ENCODE results near the gene RNU6-7.
A peak's percentile ranks its signal among the peaks of the same experiment; 100 is the strongest.

The RNU6-7 gene

DNA sequence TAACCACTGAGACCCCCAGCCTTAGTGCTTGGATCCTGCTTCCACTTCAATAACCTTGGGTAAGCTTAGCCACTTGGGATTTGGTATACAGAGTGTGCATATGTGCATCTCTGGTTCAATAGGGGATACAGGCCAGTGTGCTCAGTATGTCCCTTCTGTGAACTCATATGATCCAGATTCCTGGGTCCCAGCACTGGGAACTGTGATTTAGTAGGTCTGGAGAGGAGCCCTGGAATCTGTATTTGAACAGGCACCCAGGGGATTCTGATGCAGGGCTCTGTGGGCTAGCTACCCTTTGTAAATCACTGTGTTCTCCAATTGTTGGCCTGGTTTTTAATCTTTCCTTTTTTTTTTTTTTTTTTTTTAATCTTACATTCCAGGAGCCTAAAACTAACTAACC, 11.0 kb downstream of the RNU6-7 start:
- H3K27ac ChIP-seq (ENCODE audit: insufficient read depth in 1 of 2, low read depth in 1 of 2, low read length in 2 of 2, poor library complexity in 1 of 2, severe bottlenecking in 2 of 2) = no peak overlapping the region
- H3K4me1 ChIP-seq (ENCODE audit: control extremely low read depth in 1 of 4, control insufficient read depth in 4 of 4, insufficient read depth in 4 of 4, low read length in 3 of 4) = peaks cover 0 to 7% (median 4%) of the 10 kb centered on the region in 4 experiments
- H3K36me3 ChIP-seq (ENCODE audit: control insufficient read depth in 4 of 4, insufficient read depth in 4 of 4, low read length in 3 of 4) = no peaks in the 10 kb centered on the region
- no peak for DNase-seq
- H3K9me3 ChIP-seq (ENCODE audit: control extremely low read depth in 1 of 5, control insufficient read depth in 4 of 5, insufficient read depth in 2 of 5, low read depth in 1 of 5, low read length in 4 of 5) = peaks cover 0 to 4% (median 0%) of the 10 kb centered on the region in 5 experiments
- no peaks in the 10 kb centered on the region for H3K27me3 ChIP-seq (replicated peaks in 2 of 5; ENCODE audit: control insufficient read depth in 4 of 5, insufficient read depth in 5 of 5, low read length in 4 of 5)
- CTCF ChIA-PET = interaction anchor here (0.6 to 2.4 kb wide), 3 partner anchors 10 to 39 kb away, joined by 3 to 6 read pairs (median 3); partner anchors contain the start of gene RNU6-8
- H3K4me3 ChIP-seq (ENCODE audit: control insufficient read depth in 1 of 7, extremely low read depth in 1 of 7, insufficient read depth in 4 of 7, low read depth in 2 of 7, low read length in 6 of 7) = no peak overlapping the region
- POLR2A ChIA-PET = no interaction called here

DNA sequence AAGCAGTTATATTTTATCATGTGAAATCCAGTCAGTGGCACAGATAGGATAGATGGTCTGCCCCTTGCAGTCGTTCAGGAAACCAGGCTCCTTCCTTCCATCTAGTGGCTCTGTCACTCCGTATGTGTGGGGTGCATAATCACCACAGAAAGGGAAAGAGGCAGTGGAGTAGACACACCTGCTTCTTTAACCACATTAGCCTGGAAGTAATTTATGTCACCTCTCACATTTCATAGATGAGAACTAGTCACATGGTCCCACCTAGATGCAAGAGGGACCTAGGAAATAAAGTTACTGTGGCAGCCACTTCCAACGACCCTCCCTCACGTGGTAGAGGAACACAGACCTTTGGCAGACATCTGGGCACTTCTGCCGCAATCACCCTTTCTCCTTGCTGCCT, 15.5 kb downstream of the RNU6-7 start:
- Histone ChIP-seq H3K36me3 (ENCODE audit: control insufficient read depth in 4 of 4, insufficient read depth in 4 of 4, low read length in 3 of 4) (no peaks in the 10 kb centered on the region), H3K27me3 (replicated peaks in 2 of 5; ENCODE audit: control insufficient read depth in 4 of 5, insufficient read depth in 5 of 5, low read length in 4 of 5) (no peaks in the 10 kb centered on the region), H3K9me3 (ENCODE audit: control extremely low read depth in 1 of 5, control insufficient read depth in 4 of 5, insufficient read depth in 2 of 5, low read depth in 1 of 5, low read length in 4 of 5) (peaks cover 0 to 4% (median 0%) of the 10 kb centered on the region in 5 experiments), H3K27ac (ENCODE audit: insufficient read depth in 1 of 2, low read depth in 1 of 2, low read length in 2 of 2, poor library complexity in 1 of 2, severe bottlenecking in 2 of 2) (no peak overlapping the region), H3K4me3 (ENCODE audit: control insufficient read depth in 1 of 7, extremely low read depth in 1 of 7, insufficient read depth in 4 of 7, low read depth in 2 of 7, low read length in 6 of 7) (peak overlapping the region in 3 of 7 experiments; percentile 35 to 58 (median 36)), H3K4me1 (ENCODE audit: control extremely low read depth in 1 of 4, control insufficient read depth in 4 of 4, insufficient read depth in 4 of 4, low read length in 3 of 4) (peaks cover 0 to 7% (median 4%) of the 10 kb centered on the region in 4 experiments)
- WGBS (ENCODE audit: insufficient coverage) = 0% methylated on average over 4 of the region's 5 CpGs
- POLR2A ChIA-PET = no interaction called here
- CTCF ChIA-PET = no interaction called here
- peak; percentile 69 to 90 (median 88) for DNase-seq

DNA sequence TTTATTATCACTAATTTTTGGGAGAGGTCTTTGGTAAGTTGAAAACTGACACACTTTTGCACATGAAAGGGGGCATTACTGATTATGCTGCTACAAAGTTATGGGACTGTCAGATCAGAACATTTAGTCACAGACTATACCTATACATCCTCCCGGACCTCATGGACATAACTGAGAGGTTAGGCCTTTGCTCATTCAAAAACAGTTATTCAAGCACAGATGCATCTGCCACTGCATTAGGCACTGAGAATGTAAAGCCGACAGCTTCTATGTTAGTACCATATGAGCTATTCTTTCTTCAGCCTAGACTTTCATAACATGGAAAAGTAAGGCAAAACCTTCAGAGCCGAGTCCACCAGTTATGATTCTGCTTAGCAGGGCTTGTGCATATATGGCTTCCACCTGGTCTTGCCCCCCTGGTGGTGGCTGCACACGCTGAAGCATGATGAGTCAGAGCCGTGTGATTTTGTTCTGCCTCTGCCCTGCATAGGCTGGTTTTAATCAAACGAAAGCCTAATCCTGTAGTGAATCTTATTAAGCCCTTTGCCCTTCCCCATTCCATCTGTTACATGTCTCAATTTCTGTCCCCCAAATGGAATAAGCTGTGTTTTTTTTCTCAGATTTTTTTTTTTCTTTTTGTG, 23.0 kb downstream of the RNU6-7 start:
- Histone ChIP-seq H3K36me3 (ENCODE audit: control insufficient read depth in 4 of 4, insufficient read depth in 4 of 4, low read length in 3 of 4) (no peaks in the 10 kb centered on the region), H3K4me1 (ENCODE audit: control extremely low read depth in 1 of 4, control insufficient read depth in 4 of 4, insufficient read depth in 4 of 4, low read length in 3 of 4) (peaks cover 0 to 3% (median 0%) of the 10 kb centered on the region in 4 experiments), H3K4me3 (ENCODE audit: control insufficient read depth in 1 of 7, extremely low read depth in 1 of 7, insufficient read depth in 4 of 7, low read depth in 2 of 7, low read length in 6 of 7) (no peak overlapping the region), H3K9me3 (ENCODE audit: control extremely low read depth in 1 of 5, control insufficient read depth in 4 of 5, insufficient read depth in 2 of 5, low read depth in 1 of 5, low read length in 4 of 5) (no peaks in the 10 kb centered on the region), H3K27me3 (replicated peaks in 2 of 5; ENCODE audit: control insufficient read depth in 4 of 5, insufficient read depth in 5 of 5, low read length in 4 of 5) (no peaks in the 10 kb centered on the region), H3K27ac (ENCODE audit: insufficient read depth in 1 of 2, low read depth in 1 of 2, low read length in 2 of 2, poor library complexity in 1 of 2, severe bottlenecking in 2 of 2) (no peak overlapping the region)
- ChIA-PET POLR2A (no interaction called here), CTCF (interaction anchor here (1.1 to 1.5 kb wide), 4 partner anchors 8 to 41 kb away, joined by 3 to 6 read pairs (median 4); no protein-coding TSS in a partner anchor)
- 81% methylated on average over 5 of the region's 6 CpGs for WGBS (ENCODE audit: insufficient coverage)
- DNase-seq = peak; percentile 55 to 82 (median 78)

DNA sequence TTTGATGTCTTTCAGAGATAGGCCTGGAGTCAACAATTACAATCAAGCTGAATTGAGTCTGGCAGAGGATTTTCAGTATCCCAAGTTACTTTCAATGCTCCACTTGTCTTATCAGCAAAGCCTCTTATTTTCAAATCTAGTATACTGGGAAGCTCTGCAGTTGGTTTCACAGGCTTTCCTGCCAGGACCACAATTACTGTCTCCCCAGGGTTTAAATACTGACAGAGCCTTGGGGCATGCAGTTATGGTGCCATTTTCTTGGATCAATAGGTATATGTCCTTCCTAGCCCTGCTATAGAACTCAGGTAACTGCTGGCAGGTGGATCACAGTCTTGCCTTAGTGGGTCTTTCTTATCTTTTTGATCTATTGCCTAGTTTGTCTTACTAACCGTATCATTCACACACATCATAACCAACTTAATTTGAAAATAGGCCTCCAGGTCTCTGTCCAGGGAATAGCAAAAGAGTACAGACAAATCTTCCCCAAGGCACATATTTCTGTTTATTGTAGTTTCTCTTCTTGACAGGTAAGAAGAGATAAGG, 23.6 kb downstream of the RNU6-7 start:
- DNase-seq = no peak
- no peak overlapping the region for H3K4me3 ChIP-seq (ENCODE audit: control insufficient read depth in 1 of 7, extremely low read depth in 1 of 7, insufficient read depth in 4 of 7, low read depth in 2 of 7, low read length in 6 of 7)
- no peaks in the 10 kb centered on the region for H3K27me3 ChIP-seq (replicated peaks in 2 of 5; ENCODE audit: control insufficient read depth in 4 of 5, insufficient read depth in 5 of 5, low read length in 4 of 5)
- H3K9me3 ChIP-seq (ENCODE audit: control extremely low read depth in 1 of 5, control insufficient read depth in 4 of 5, insufficient read depth in 2 of 5, low read depth in 1 of 5, low read length in 4 of 5) = no peaks in the 10 kb centered on the region
- no peaks in the 10 kb centered on the region for H3K36me3 ChIP-seq (ENCODE audit: control insufficient read depth in 4 of 4, insufficient read depth in 4 of 4, low read length in 3 of 4)
- peaks cover 0 to 3% (median 0%) of the 10 kb centered on the region in 4 experiments for H3K4me1 ChIP-seq (ENCODE audit: control extremely low read depth in 1 of 4, control insufficient read depth in 4 of 4, insufficient read depth in 4 of 4, low read length in 3 of 4)
- ChIA-PET CTCF (interaction anchor here (1.4 to 1.5 kb wide), 3 partner anchors 10 to 41 kb away, joined by 3 to 5 read pairs (median 4); no protein-coding TSS in a partner anchor), POLR2A (no interaction called here)
- WGBS (ENCODE audit: insufficient coverage) = no CpG with 5 or more reads among the region's 1 CpG
- no peak overlapping the region for H3K27ac ChIP-seq (ENCODE audit: insufficient read depth in 1 of 2, low read depth in 1 of 2, low read length in 2 of 2, poor library complexity in 1 of 2, severe bottlenecking in 2 of 2)

DNA sequence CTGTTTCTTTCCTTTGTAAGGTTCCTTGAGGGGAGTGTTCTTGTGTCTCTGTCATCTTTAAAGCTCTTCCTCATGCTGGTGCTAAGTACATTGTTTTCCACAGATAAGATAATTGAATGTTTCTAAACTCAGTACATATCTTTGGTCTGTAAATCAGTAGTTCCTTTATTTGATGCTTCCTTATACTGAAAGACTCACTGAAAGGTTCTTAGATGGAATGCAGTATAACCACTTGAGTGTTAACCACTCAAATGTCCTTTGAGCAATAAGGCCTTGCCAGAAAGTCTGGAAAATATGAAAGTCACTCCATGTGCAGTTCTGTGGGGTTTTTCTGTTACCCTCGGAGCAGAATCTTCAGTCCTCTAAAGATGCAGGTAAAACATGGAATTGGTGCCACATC, 24.2 kb downstream of the RNU6-7 start:
- POLR2A ChIA-PET = no interaction called here
- WGBS (ENCODE audit: insufficient coverage) = 100% methylated on average over 1 of the region's 1 CpG

DNA sequence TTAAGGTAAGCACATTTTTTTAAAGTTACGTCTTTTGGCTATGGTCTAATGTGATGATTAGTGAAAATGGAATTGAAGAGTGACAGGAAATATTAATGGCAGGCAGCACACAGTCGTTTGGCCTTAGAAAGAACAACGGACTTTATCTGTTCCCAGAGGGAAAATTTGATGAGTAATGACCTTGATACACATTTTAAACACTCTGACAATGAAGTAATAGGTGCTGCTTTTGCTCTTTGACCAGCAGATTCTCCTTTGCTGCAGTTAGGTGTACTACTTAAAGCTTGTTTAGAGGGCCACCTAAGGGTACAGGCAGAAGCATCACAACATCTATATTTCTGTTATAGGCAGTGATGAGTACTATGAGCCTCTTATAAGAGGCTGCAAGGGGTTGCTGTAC, 28.3 kb downstream of the RNU6-7 start:
- peaks cover 0 to 1% (median 0%) of the 10 kb centered on the region in 4 experiments for H3K4me1 ChIP-seq (ENCODE audit: control extremely low read depth in 1 of 4, control insufficient read depth in 4 of 4, insufficient read depth in 4 of 4, low read length in 3 of 4)
- H3K4me3 ChIP-seq (ENCODE audit: control insufficient read depth in 1 of 7, extremely low read depth in 1 of 7, insufficient read depth in 4 of 7, low read depth in 2 of 7, low read length in 6 of 7) = no peak overlapping the region
- POLR2A ChIA-PET = no interaction called here
- DNase-seq = no peak
- no peaks in the 10 kb centered on the region for H3K36me3 ChIP-seq (ENCODE audit: control insufficient read depth in 4 of 4, insufficient read depth in 4 of 4, low read length in 3 of 4)
- no peaks in the 10 kb centered on the region for H3K9me3 ChIP-seq (ENCODE audit: control extremely low read depth in 1 of 5, control insufficient read depth in 4 of 5, insufficient read depth in 2 of 5, low read depth in 1 of 5, low read length in 4 of 5)
- no peak overlapping the region for H3K27ac ChIP-seq (ENCODE audit: insufficient read depth in 1 of 2, low read depth in 1 of 2, low read length in 2 of 2, poor library complexity in 1 of 2, severe bottlenecking in 2 of 2)
- 72% methylated on average over 2 of the region's 3 CpGs for WGBS (ENCODE audit: insufficient coverage)
- CTCF ChIA-PET = no interaction called here
- H3K27me3 ChIP-seq (replicated peaks in 2 of 5; ENCODE audit: control insufficient read depth in 4 of 5, insufficient read depth in 5 of 5, low read length in 4 of 5) = no peaks in the 10 kb centered on the region

More for the DNA sequence above, 24.2 kb downstream of the RNU6-7 start:
- Histone ChIP-seq H3K4me1 (ENCODE audit: control extremely low read depth in 1 of 4, control insufficient read depth in 4 of 4, insufficient read depth in 4 of 4, low read length in 3 of 4) (peaks cover 0 to 3% (median 0%) of the 10 kb centered on the region in 4 experiments), H3K27ac (ENCODE audit: insufficient read depth in 1 of 2, low read depth in 1 of 2, low read length in 2 of 2, poor library complexity in 1 of 2, severe bottlenecking in 2 of 2) (no peak overlapping the region), H3K4me3 (ENCODE audit: control insufficient read depth in 1 of 7, extremely low read depth in 1 of 7, insufficient read depth in 4 of 7, low read depth in 2 of 7, low read length in 6 of 7) (no peak overlapping the region), H3K36me3 (ENCODE audit: control insufficient read depth in 4 of 4, insufficient read depth in 4 of 4, low read length in 3 of 4) (no peaks in the 10 kb centered on the region), H3K27me3 (replicated peaks in 2 of 5; ENCODE audit: control insufficient read depth in 4 of 5, insufficient read depth in 5 of 5, low read length in 4 of 5) (no peaks in the 10 kb centered on the region), H3K9me3 (ENCODE audit: control extremely low read depth in 1 of 5, control insufficient read depth in 4 of 5, insufficient read depth in 2 of 5, low read depth in 1 of 5, low read length in 4 of 5) (no peaks in the 10 kb centered on the region)
- CTCF ChIA-PET = no interaction called here
- DNase-seq = no peak

DNA sequence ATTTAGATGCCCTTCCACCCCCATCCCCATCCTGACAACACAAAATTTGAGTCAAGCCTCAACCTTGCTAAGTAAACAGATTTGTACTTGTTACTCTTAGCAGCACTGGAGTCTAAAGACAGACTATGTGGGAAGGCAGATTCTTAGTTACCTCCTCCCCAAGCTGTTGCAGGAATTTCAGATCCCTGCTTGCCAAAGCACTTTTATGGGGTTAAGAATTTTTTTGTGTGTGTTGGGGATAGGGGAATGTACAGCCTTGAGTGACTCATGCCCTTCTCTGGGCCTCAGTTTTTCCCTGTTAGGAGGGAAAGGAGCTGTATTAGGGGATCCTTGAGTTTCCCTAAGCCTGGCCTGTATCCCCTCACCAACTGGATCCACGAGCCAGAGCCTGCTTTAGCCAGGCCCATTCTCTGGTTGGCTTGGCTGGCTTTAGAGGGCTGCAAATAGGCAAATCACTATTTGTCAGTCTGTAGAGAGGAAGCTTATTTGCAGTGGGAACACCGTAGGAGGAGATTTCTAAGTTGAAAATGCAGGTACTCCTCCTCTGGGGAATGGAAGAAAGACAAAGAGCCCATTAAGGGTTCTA, 28.9 kb downstream of the RNU6-7 start:
- Histone ChIP-seq H3K4me1 (ENCODE audit: control extremely low read depth in 1 of 4, control insufficient read depth in 4 of 4, insufficient read depth in 4 of 4, low read length in 3 of 4) (peaks cover 0 to 1% (median 0%) of the 10 kb centered on the region in 4 experiments), H3K27ac (ENCODE audit: insufficient read depth in 1 of 2, low read depth in 1 of 2, low read length in 2 of 2, poor library complexity in 1 of 2, severe bottlenecking in 2 of 2) (no peak overlapping the region), H3K27me3 (replicated peaks in 2 of 5; ENCODE audit: control insufficient read depth in 4 of 5, insufficient read depth in 5 of 5, low read length in 4 of 5) (no peaks in the 10 kb centered on the region), H3K9me3 (ENCODE audit: control extremely low read depth in 1 of 5, control insufficient read depth in 4 of 5, insufficient read depth in 2 of 5, low read depth in 1 of 5, low read length in 4 of 5) (no peaks in the 10 kb centered on the region), H3K4me3 (ENCODE audit: control insufficient read depth in 1 of 7, extremely low read depth in 1 of 7, insufficient read depth in 4 of 7, low read depth in 2 of 7, low read length in 6 of 7) (no peak overlapping the region), H3K36me3 (ENCODE audit: control insufficient read depth in 4 of 4, insufficient read depth in 4 of 4, low read length in 3 of 4) (no peaks in the 10 kb centered on the region)
- POLR2A ChIA-PET = no interaction called here
- no peak for DNase-seq
- CTCF ChIA-PET = no interaction called here
- 94% methylated on average over 2 of the region's 2 CpGs for WGBS (ENCODE audit: insufficient coverage)
